ENCODE data around the gene MAGI1.
A peak's percentile ranks its signal among the peaks of the same experiment; 100 is the strongest.

MAGI1 gene

DNA sequence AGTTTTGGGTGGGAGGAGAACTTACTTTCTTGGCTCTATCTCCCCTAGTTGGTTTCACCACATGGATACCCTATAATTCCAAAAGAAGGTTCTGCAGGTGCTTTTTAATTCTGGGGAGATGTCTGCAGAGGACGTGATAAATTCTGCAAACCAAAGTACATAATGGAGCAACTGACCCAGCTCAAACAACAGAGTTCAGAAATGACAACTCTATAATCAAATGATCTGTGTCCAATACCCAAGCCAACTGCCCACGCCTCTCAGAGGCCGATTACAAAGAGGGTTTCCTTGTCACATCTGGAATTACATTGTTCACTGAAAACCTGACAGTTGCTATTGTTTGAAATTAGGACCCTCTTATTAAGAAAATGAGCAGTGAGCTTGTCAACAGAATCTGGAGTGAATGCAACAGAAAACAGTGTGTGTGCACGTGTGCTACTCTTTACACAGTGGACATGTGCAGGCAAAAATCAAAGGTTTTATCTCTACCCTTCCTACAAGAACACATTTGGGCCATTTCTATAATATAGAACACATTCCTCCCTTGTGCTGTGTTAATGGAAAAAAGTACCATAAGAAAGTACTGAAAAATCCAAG lies 593.0 kb downstream of the MAGI1 start:
- no peak for DNase-seq

DNA sequence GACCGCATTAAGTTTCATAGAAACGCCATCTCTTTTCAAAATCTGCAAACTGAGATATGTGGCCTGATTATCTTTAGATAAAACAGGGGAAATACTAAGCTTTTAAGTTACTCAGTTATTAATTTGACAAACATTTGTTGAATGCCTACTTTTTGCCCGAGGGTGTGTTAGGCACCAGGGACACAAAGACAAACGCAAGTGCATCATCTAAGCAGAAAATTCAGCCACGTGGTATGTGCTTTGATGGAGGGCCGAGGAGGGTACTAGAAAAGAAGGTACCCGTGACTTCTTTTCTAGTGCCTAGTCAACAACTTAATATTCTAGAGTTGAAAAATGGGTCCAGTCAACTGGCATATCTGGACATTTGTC lies 594.3 kb downstream of the MAGI1 start:
- no peak for DNase-seq

- DNase-seq: no peak
These were observed 594.8 kb downstream of the MAGI1 start for GRCh38 chr3:65443739-65444446.

DNA sequence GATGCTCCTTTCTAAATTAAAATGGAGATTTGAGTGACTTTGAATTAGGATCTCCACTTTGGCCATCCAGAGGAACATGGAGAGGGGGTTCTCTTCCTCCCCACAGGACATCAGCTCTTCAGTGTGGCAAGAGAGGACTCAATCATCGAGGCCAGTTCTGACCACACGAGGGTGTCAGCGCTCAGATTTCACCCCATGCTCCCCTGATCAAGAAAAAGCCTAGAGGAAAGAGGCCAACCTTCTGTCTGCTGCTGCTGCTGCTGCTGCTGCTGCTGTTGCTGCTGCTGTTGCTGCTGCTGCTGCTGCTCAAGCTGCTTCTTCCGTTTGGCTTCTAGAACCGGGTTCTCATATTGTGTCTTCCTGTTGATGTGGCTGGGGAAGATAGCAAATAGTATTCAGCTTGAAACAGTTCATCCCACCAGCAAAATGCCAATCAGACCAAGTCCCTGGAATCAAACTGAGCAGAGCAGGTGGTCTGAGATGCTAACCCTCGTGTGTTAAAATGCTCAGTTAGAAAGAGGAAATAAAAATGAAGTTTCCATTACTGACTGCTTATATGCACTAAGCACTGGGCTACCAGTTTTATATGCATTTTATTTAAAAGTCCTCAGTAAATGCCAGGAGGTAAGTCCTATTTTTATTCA lies 599.0 kb downstream of the MAGI1 start:
- DNase-seq: no peak

DNA sequence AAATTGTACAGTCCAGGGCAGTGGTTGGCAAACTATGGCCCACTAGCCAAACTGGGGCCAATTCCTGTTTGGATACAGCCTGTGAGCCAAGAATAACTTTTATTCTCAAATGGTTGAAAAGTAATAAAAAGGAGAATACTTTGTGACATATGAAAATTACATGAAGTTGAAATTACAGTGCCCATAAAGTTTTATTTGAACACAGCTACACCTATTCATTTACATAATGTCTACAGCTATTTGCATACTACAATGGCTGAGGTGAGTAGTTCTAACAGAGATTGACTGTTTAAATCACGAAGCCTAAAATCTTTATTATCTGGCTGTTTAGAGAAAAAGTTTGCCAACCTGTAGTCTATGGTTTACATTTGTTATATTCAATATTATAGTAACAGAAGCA lies 600.1 kb downstream of the MAGI1 start:
- no peak for DNase-seq

DNA sequence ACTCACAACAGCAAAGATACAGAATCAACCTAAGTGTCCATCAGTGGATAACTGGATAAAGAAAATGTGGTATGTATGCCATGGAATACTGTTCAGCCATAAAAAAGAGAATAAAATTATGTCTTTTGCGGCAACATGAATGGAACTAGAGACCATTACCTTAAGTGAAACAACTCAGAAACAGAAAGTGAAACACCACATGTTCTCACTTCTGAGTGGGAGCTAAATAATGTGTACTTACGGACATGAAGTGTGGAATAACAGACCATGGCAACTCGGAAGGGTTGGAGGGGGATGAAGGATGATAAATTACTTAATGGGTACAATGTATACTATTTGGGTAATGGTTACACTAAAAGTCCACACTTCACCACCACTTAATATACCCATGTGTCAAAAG lies 600.6 kb downstream of the MAGI1 start:
- no peak for DNase-seq

- DNase-seq: no peak
These were observed 602.1 kb downstream of the MAGI1 start for GRCh38 chr3:65436580-65436979.

GRCh38 chr3:65433480-65433879 lies 605.2 kb downstream of the MAGI1 start:
- no peak for DNase-seq

- no peak for DNase-seq
These were observed 606.2 kb downstream of the MAGI1 start for GRCh38 chr3:65432388-65433003.

DNA sequence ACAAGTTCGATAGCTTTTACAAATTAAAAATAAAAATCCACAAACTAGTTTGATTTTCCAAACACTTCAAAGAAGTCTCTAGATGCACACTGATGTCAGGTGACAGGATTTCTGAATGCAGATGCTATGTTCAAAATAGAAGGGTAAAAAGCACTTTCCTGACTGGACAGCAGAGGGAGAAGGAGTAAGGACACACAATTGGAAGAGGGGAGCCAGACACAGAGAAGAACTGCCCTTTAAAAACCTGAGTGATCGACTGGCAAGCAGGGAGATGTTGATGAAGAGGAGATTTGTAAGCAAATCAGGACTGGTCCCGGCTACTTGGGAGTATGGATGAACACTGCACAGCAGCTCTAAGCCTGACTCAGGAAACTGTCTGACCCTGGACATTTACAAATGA lies 612.8 kb downstream of the MAGI1 start:
- no peak for DNase-seq

- DNase-seq: no peak
These were observed 616.6 kb downstream of the MAGI1 start for GRCh38 chr3:65422154-65422553.

DNA sequence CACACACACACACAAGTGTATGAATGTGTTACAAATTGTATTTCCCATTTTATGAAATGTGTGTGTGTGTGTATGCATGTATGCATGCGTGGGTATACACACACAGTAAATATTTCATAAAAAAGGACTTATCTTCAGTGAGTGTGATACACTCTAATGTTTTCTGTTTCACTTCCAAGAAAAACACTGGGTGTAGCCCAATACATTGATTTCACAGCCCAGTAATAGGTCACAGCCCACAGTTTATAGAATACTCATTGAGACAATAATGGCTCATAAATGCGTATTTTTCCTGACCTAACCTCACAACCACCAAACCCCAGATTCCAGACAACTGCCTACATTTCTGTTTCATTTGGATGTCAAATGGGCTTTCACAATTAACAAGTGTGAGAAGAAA lies 619.5 kb downstream of the MAGI1 start:
- no peak for DNase-seq

DNA sequence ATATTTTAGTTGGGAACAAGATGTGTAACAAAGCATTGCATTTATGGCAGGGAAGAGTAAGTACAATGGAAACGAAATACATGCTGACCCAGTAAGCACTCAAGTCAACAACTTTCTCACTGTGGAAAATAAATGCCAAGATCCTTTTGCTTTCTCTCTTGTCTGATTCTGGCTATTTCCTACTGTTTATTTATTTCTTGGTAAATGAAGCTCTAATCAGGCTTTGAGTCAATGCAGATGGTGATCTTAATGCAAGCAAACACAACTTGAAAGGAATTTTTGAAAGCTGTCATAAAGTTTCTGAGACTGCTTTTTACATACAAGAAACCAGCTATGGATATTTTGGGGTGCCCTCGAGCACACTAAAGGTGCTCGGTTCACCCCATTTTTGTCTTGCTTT lies 624.8 kb downstream of the MAGI1 start:
- no peak for DNase-seq

GRCh38 chr3:65412588-65412987 lies 626.1 kb downstream of the MAGI1 start:
- DNase-seq: no peak

DNA sequence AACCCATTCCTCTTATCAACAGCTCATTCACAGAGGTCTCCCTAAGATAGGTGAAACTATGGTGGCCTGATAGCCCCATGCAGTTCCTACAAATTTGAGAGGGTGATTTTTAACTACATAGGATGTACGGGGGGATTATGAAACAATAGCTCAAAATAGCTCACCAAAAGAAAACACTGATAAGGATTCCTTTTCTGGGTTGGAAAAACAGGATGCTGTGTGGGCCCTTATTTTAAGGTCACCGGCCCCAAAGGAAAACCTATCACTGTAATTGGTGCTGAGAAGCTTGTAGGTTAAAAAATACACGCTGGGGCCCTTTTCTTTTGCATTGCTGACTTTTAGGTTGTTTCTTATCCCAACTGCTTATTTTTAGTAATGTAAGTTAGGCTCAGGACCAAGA lies 627.4 kb downstream of the MAGI1 start:
- DNase-seq: no peak

DNA sequence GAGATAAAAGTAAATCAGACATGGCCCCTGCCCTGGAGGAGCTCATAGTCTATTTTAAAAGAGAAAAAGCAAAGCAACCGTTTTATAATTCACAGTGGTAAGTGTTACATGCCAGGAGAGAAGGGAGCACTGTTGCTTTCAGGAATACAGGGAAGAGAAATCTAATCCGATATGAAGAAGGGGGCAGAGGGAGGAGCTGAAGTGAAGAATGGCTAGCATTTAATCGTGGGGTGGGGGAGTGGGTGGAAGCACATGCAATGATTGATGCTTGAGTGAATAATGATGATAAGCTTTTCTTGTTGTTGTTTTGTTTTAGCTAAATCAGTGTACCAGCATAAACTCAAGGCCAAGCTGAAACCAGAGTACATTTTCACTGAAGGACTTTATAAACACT lies 629.5 kb downstream of the MAGI1 start:
- DNase-seq: no peak

DNA sequence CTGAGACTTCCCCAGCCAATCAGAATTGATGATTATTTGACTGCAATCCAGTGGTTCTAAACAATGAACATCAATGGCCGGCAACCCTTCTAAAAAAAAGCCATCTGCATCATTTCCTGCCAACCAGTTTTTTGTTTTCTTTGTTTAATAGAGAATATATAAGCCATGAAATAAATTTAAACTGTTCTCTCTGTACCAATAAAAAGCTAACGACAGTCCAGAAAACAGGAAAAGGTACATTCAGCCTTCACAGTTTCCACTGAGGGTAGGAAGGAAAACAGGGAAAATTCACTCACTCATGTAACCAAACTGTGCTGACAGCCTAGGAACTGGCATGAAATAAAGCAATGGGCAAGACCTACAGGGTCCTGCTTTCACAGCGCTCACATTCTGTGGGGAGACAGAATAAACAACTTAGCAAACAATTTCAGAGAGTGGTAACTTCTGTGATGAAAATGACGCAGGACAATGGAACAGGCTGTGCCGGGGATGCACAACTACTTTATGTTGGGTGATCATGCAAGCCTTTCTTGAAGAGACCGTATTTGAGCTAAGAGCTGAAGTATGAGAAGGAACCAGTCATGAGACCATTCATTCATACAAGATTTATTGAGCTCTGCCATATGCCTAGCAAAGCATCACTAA lies 630.1 kb downstream of the MAGI1 start:
- DNase-seq: no peak

GRCh38 chr3:65406470-65406869 lies 632.2 kb downstream of the MAGI1 start:
- DNase-seq: peak in 1 of 2 donors; percentile 15

DNA sequence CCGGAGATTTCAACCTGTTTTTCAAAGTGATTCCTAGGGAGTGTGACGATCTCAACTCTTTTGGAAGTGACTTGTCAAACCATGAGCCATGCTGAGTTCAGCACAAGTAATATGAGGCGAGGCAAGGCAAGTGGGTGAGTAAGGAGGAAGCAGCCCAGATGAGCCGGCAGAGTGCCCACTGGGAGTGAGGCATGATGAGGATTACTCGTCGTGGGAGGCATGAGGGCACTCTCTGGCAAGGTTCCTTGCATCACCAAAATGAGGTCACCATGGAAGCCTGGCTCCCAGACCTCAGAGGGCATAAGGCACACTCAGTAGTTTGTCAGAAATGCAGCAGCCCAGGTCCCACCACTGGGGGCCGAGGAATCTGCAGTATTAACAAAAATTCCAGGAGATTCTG lies 636.1 kb downstream of the MAGI1 start:
- DNase-seq: peak; percentile 3 to 35

DNA sequence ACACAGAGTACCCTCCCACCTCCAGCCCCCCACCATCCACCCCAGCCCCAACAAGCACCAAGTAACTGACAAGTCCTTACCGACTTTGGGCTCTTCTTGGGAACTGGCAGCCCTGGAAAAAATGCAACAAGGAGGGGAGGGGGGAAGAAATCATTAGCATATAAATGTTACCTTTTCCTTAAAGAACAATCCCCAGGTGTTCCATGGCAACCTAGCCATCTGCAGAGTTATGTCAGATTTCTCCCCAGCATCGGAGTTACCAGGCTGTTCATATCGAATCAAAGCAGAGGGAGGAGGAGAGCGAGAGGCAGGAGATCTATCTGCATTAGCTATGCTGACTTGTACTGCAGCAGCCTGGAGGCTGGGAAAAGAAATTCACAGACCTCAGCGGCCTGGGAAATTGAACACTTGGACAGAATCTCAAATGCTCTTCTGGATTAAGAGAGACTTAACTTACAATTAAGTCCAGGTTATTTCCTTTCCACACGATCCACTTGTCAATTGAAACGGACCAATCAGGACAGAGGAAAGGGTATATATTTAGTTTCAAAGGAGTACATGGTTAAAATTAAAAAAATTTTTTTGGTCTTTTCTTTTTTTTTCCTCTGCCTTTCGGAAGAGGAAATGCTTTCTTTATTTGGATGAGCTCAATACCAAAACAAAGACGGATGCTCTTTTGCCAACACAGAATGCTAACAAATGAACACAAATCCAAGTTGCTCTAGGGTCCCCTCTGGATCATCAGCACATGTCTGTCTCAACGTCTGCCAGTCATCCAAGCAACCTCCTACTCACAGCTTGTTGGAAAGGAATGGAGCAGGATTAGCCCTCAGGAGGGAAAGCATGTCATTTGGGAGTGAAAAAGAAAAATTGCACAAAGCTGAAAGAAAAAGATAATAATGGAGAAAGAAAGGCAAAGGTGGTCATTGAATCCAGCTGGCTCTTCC lies 637.1 kb downstream of the MAGI1 start:
- DNase-seq: no peak

DNA sequence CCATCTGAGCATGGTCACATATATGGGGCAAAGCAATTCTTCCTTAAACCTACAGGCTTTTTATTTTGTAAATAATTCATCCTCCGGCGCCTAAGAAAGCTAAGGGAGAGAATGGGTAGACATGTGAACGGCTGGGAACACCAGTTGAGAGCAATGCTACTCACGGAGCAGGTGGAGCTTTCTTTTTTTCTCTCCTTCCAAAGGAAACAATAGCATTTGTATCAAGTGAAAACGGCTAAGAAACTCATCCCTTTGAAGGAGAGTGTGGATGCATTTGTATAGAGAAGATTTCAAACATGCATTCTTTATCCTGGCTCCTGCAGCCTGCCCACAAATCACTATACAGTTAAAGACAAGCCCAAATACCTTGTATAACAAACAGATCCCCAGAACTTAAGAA lies 637.8 kb downstream of the MAGI1 start:
- DNase-seq: no peak

GRCh38 chr3:65398953-65399352 lies 639.8 kb downstream of the MAGI1 start:
- no peak for DNase-seq
